ENCODE measurements around the gene LYPD6B.

GRCh38 chr2:149148194-149149006, 109.9 kb downstream of the LYPD6B start:
- no peak for TF ChIP-seq CTCF (conservative IDR thresholded peaks at IDR 0.05; ENCODE audit: low read length)
- TF ChIP-seq EZH2phosphoT487 (IDR thresholded peaks at IDR 0.05; ENCODE audit: borderline replicate concordance), result no peak

Data from Loucy (cell line).